Measurements from ENCODE around the gene HLTF.

The HLTF gene

GRCh38 chr3:149037684-149038083, 48.6 kb downstream of the HLTF start:
- Histone ChIP-seq H3K4me1 (no peaks in the 10 kb centered on the region; the same call in 1 of the 2 replicates), H3K9me3 (no peaks in the 10 kb centered on the region), H3K27me3 (no peaks in the 10 kb centered on the region; the same call in 1 of the 2 replicates), H3K36me3 (peaks cover 51% of the 10 kb centered on the region), H3K4me3 (ENCODE audit: low read depth, low read length) (no peak overlapping the region)
- no peak for DNase-seq
- TF ChIP-seq CTCF (IDR thresholded peaks at IDR 0.05; ENCODE audit: low read depth, low read length): no peak

- Histone ChIP-seq H3K4me1 (no peaks in the 10 kb centered on the region), H3K27me3 (no peaks in the 10 kb centered on the region), H3K9me3 (no peaks in the 10 kb centered on the region), H3K36me3 (peaks cover 39% of the 10 kb centered on the region), H3K4me3 (ENCODE audit: low read depth, low read length) (no peak overlapping the region)
- TF ChIP-seq CTCF (IDR thresholded peaks at IDR 0.05; ENCODE audit: low read depth, low read length): no peak
- no peak for DNase-seq
Measured at GRCh38 chr3:149031096-149031495, 55.2 kb downstream of the HLTF start.

- H3K36me3 ChIP-seq: peaks cover 36% of the 10 kb centered on the region
- TF ChIP-seq CTCF (IDR thresholded peaks at IDR 0.05; ENCODE audit: low read depth, low read length): no peak
Measured at GRCh38 chr3:149026718-149027117, 59.6 kb downstream of the HLTF start.

GRCh38 chr3:149023951-149024350, 62.4 kb downstream of the HLTF start:
- Histone ChIP-seq H3K36me3 (peaks cover 27% of the 10 kb centered on the region), H3K4me3 (ENCODE audit: low read depth, low read length) (no peak overlapping the region), H3K4me1 (no peaks in the 10 kb centered on the region), H3K9me3 (no peaks in the 10 kb centered on the region), H3K27me3 (no peaks in the 10 kb centered on the region)
- DNase-seq: no peak
- no peak for TF ChIP-seq CTCF (IDR thresholded peaks at IDR 0.05; ENCODE audit: low read depth, low read length)

More at GRCh38 chr3:149026718-149027117, 59.6 kb downstream of the HLTF start:
- DNase-seq: no peak
- Histone ChIP-seq H3K9me3 (no peaks in the 10 kb centered on the region), H3K4me1 (no peaks in the 10 kb centered on the region), H3K27me3 (no peaks in the 10 kb centered on the region), H3K4me3 (ENCODE audit: low read depth, low read length) (no peak overlapping the region)

DNA sequence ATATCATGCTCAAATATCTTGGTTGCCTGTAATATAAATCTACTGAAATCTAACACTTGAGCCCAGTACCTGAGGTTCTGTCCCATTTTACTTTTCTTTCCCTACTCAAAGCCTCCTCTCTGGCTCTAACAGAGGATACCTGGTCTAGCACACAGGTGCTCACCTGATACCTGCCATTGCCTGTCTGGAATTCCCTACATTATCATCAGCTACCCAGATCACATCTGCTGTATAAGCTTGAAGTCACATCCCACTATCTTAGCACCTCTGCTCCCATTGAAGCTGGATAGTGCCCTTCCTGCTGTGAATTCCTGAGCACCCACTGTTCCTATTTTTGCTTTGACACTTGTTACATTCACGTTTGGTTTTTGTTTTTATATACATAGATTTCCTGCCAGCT, 64.5 kb downstream of the HLTF start:
- no peak for TF ChIP-seq CTCF (IDR thresholded peaks at IDR 0.05; ENCODE audit: low read depth, low read length)
- Histone ChIP-seq H3K27me3 (no peaks in the 10 kb centered on the region), H3K4me1 (no peaks in the 10 kb centered on the region), H3K4me3 (ENCODE audit: low read depth, low read length) (no peak overlapping the region), H3K9me3 (no peaks in the 10 kb centered on the region; the same call in 1 of the 2 replicates), H3K36me3 (peaks cover 16% of the 10 kb centered on the region)
- no peak for DNase-seq

DNA sequence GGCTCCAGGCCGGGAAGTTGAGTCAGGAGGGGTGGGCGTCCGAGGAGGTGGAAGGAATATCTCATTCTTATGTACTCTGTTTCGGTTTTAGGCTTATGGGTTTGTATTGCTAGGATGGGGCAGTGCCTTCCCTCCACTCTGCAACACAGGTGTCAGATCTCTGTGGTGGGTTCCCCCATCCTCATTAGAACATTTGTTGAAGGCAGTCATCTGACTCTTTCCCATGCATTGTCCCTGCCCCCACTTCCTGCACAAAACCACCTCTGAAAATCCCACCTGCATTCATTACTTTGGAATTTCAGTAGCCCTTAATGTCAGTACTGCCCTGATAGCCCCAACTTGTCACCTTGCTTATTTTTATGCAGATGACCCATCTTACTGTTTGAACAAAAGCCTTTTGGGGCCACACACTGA, 65.5 kb downstream of the HLTF start:
- TF ChIP-seq CTCF (IDR thresholded peaks at IDR 0.05; ENCODE audit: low read depth, low read length): no peak
- H3K4me3 ChIP-seq (ENCODE audit: low read depth, low read length): no peak overlapping the region
- H3K9me3 ChIP-seq: no peaks in the 10 kb centered on the region; the same call in 1 of the 2 replicates
- peaks cover 10% of the 10 kb centered on the region for H3K36me3 ChIP-seq
- no peaks in the 10 kb centered on the region for H3K27me3 ChIP-seq
- no peak for DNase-seq
- H3K4me1 ChIP-seq: no peaks in the 10 kb centered on the region

Data from BE2C (cell line).